ENCODE data around the gene KLF7.
"Not testable (repeated sequence)": the region's sequence is repeated elsewhere in the genome, so short reads cannot be mapped to it uniquely, and the experiment has no call there.

Gene KLF7

DNA sequence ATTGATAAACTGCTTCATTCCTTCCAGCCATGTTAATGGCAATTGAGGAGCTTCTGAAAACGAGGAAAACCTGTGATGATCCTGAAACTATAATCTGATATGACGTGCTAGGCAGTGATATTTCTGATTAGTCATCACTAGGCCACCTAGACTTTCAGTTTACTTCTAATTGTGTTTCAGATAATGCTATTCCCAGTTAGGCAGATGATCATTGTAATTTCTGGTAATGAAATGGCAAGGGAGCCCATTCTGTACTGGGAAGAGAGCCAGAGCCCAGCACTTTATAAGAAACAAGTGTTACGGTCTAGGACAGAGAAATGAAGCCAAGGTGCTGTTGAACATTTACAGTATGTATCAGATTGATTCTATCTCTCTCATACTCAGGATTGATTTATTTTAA is 120.2 kb downstream of the KLF7 start:
- DNase-seq (ENCODE audit: low read depth in 1 of 2, low spot score in 1 of 2), result no peak
- in situ Hi-C loops (cut with HindIII; ENCODE audit: low pct_unique_long_range_greater_than_20kb, low sequenced_read_pairs), result no loop called here
- TF ChIP-seq JUND (IDR thresholded peaks at IDR 0.05; ENCODE audit: low read depth), result no peak

DNA sequence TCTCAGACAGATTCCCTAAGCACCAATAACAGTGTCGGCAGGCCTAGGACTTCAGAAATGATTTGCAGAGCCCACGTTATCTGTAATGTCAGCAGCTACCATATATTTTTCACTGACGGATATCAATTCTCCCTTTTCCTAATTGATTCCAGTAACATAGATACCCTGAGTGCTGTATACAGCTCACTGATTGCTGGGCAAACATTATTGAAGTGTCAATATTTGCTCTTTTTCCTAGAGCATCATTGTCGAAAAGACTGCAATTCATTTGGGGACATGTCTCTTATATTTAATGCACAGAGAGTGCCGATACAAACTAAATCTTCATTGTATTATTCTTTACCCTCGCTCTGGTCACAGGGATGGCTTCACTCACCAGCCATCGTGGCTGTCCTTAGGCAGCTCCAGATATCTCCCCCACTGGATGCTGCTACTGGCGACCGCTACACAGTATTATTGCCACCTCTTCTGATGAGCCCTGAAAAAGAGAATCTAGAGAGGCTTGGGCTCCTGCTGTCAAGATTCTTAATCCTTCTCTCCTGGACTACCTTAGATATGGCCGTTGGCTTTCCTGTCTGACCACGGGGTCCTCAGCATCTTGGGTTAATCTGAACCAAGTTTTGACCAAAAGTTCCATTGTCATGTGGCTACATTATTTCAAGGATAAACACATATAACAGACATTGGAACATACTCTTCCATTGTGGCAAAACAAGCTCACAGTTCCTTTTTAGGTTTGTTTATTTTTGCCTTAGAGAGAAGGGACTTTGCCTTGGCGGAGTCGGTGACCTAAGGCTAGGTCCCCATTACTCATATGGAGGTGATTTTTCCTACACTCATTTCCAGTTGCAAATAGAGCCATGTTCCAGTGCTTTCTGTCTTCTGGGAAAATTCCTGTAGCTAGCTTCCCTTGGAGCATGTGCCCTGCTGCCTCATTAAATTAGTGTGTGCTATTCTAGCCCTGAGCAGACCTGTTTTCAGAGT is 121.1 kb downstream of the KLF7 start:
- TF ChIP-seq JUND (IDR thresholded peaks at IDR 0.05; ENCODE audit: low read depth), result no peak
- in situ Hi-C loops (cut with HindIII; ENCODE audit: low pct_unique_long_range_greater_than_20kb, low sequenced_read_pairs), result no loop called here
- DNase-seq (ENCODE audit: low read depth in 1 of 2, low spot score in 1 of 2), result no peak

DNA sequence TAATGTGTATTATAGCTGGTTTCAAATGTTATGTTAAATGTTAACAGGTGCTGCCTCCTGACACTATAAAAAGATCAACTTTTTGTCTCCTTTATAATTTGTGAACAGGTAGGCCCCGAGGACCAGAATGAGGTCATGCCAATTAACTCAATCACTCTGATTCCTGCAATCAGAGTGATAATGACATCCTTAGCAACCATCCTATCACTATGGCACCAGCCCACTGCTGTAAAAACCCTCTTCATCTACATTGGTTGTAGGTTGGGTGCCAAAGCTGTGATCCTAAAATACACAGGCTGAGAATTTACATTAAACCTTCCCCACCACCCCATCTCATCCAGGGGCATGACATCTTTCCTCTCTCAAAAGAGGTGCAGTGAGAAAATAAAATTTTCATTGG is 122.9 kb downstream of the KLF7 start:
- no peak for DNase-seq (ENCODE audit: low read depth in 1 of 2, low spot score in 1 of 2)
- in situ Hi-C loops (cut with HindIII; ENCODE audit: low pct_unique_long_range_greater_than_20kb, low sequenced_read_pairs), result no loop called here
- TF ChIP-seq JUND (IDR thresholded peaks at IDR 0.05; ENCODE audit: low read depth), result no peak

DNA sequence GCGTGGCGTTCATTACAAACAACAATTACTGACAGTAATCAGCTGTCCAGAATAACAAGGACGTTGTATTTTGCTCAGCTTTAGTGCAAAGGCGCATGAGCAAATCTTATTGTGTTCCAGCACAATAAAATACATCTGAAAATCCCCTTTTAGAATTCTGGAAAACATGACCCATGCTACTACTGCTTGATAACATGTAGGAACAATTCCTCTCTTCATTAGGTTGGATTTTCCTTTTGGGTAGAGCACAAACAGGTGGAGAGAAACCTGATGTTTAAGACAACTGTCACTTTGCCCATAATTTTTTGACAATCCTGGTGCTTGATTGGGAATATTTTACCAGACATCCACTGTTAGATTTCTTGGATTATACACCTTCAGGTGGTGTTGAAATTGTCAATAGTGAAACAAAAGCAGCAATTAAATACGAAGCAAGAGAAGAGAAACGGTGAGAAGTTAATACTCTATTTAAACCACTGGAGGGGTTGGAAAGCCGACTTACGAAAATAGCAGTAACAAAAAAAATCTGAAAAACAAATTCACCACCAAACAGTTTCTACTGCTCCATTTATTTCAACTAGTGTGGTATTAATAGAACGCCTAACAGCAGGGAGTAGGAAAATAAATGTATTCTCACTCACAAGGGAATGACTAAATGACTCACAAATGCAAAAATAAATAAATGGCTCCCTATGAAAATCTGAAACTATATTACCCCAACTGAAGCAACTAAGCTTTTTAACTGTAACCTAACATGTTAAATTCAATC is 123.8 kb downstream of the KLF7 start:
- TF ChIP-seq JUND (IDR thresholded peaks at IDR 0.05; ENCODE audit: low read depth), result no peak
- in situ Hi-C loops (cut with HindIII; ENCODE audit: low pct_unique_long_range_greater_than_20kb, low sequenced_read_pairs), result no loop called here
- DNase-seq (ENCODE audit: low read depth in 1 of 2, low spot score in 1 of 2), result no peak

GRCh38 chr2:207041279-207041678 is 124.5 kb downstream of the KLF7 start:
- DNase-seq (ENCODE audit: low read depth in 1 of 2, low spot score in 1 of 2), result no peak
- TF ChIP-seq JUND (IDR thresholded peaks at IDR 0.05; ENCODE audit: low read depth), result no peak
- in situ Hi-C loops (cut with HindIII; ENCODE audit: low pct_unique_long_range_greater_than_20kb, low sequenced_read_pairs), result no loop called here

GRCh38 chr2:207040696-207041095 is 125.1 kb downstream of the KLF7 start:
- in situ Hi-C loops (cut with HindIII; ENCODE audit: low pct_unique_long_range_greater_than_20kb, low sequenced_read_pairs), result no loop called here
- no peak for DNase-seq (ENCODE audit: low read depth in 1 of 2, low spot score in 1 of 2)

DNA sequence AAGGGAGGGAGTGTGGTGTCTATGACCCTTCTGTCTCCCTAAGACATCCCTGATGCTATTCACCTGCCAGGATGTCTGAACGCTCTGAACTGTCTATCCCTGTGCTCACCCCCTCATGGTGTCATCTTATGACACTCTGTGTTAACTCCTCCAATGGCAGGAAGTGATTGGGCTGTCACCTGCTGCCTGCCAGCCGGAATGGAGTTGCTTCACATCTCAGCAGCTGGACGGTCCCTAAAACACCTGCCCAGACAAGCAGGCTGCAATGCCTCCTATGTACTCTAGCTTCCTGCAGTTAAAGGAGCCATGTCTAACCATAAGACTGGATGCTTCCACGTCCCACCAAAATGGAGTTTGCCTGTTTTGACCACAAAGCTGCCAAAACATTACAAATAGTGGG is 126.5 kb downstream of the KLF7 start:
- no peak for DNase-seq (ENCODE audit: low read depth in 1 of 2, low spot score in 1 of 2)
- in situ Hi-C loops (cut with HindIII; ENCODE audit: low pct_unique_long_range_greater_than_20kb, low sequenced_read_pairs), result no loop called here
- TF ChIP-seq JUND (IDR thresholded peaks at IDR 0.05; ENCODE audit: low read depth), result no peak

More at GRCh38 chr2:207040696-207041095, 125.1 kb downstream of the KLF7 start:
- TF ChIP-seq JUND (IDR thresholded peaks at IDR 0.05; ENCODE audit: low read depth), result no peak

DNA sequence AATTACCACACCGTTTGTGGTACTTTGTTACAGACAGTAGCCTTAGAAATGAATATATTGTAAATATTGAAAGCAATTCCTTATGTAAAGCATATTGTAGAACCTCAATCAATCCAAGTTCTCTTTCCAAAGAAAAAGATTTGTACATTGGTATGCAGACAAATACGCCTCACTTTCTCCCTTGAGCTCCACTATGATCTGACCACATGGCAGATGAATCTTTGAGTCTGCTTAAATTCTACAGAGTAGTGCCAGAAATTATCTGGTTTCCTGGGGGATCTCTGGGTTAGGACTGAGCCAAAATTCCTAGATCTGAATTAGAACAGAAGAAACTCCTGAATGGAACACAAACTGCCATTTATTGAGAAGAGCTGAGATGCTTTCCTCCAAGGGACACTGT is 127.4 kb downstream of the KLF7 start:
- no peak for TF ChIP-seq JUND (IDR thresholded peaks at IDR 0.05; ENCODE audit: low read depth)
- in situ Hi-C loops (cut with HindIII; ENCODE audit: low pct_unique_long_range_greater_than_20kb, low sequenced_read_pairs), result no loop called here
- no peak for DNase-seq (ENCODE audit: low read depth in 1 of 2, low spot score in 1 of 2)

DNA sequence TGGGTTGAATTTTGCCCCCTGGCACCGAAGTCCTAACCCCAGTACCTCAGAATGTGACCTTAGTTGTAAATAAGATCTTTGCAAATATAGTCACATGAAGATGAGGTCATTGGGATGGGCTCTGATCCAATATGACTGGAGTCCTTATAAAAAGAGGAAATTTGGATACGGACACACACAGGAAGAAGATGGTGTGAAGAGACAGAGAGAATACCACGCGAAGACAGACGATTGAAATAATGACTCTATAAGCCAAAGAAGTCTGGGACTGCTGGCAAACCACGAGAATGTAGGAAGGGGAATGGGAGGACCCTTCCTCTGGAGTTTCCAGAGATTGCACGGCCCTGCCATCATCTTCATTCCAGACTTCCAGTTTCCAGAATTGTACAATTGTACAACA is 127.9 kb downstream of the KLF7 start:
- no peak for TF ChIP-seq JUND (IDR thresholded peaks at IDR 0.05; ENCODE audit: low read depth)
- in situ Hi-C loops (cut with HindIII; ENCODE audit: low pct_unique_long_range_greater_than_20kb, low sequenced_read_pairs), result no loop called here
- DNase-seq (ENCODE audit: low read depth in 1 of 2, low spot score in 1 of 2), result peak in 1 of 2 experiments; percentile 1

- in situ Hi-C loops (cut with HindIII; ENCODE audit: low pct_unique_long_range_greater_than_20kb, low sequenced_read_pairs); DNase-seq (ENCODE audit: low read depth in 1 of 2, low spot score in 1 of 2): not testable (repeated sequence)
Measured at GRCh38 chr2:207037023-207037422, 128.7 kb downstream of the KLF7 start.

- DNase-seq (ENCODE audit: low read depth in 1 of 2, low spot score in 1 of 2), result no peak
- in situ Hi-C loops (cut with HindIII; ENCODE audit: low pct_unique_long_range_greater_than_20kb, low sequenced_read_pairs), result no loop called here
- TF ChIP-seq JUND (IDR thresholded peaks at IDR 0.05; ENCODE audit: low read depth), result no peak
Measured at GRCh38 chr2:207035875-207036274, 129.9 kb downstream of the KLF7 start.

GRCh38 chr2:207032490-207032889 is 133.3 kb downstream of the KLF7 start:
- in situ Hi-C loops (cut with HindIII; ENCODE audit: low pct_unique_long_range_greater_than_20kb, low sequenced_read_pairs), result no loop called here
- DNase-seq (ENCODE audit: low read depth in 1 of 2, low spot score in 1 of 2), result no peak
- no peak for TF ChIP-seq JUND (IDR thresholded peaks at IDR 0.05; ENCODE audit: low read depth)
